COLO829 (cell line): ENCODE data around the gene DGCR8.
A peak's percentile ranks its signal among the peaks of the same experiment; 100 is the strongest.
"Not testable (repeated sequence)": the region's sequence is repeated elsewhere in the genome, so short reads cannot be mapped to it uniquely, and the experiment has no call there.

Source experiments
- DNase-seq: peaks from one replicate; pipeline ENCODE4 v3.0.0; 2012; ENCODE audit warnings: low spot score

DGCR8 gene

DNA sequence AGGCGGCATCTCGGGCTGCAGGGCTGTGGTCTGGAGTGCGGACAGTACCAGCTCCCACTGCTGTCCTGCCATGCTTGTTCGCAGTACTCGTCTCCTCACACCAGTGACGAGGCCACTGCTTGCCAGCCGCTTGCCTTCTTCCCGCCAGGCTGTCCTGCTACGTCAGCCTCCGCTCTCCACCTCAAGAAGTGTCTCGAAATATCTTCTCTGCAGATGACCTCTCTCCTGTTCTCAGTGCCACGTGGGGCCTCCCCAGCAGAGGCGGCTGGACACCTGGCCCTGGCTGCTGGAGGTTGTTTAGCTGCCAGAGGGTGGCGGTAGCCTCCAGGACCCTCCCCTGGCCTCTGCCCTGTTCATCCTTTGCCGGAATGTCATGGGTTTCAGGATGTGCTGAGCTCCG is 73.9 kb downstream of the DGCR8 start:
- DNase-seq: no peak

DNA sequence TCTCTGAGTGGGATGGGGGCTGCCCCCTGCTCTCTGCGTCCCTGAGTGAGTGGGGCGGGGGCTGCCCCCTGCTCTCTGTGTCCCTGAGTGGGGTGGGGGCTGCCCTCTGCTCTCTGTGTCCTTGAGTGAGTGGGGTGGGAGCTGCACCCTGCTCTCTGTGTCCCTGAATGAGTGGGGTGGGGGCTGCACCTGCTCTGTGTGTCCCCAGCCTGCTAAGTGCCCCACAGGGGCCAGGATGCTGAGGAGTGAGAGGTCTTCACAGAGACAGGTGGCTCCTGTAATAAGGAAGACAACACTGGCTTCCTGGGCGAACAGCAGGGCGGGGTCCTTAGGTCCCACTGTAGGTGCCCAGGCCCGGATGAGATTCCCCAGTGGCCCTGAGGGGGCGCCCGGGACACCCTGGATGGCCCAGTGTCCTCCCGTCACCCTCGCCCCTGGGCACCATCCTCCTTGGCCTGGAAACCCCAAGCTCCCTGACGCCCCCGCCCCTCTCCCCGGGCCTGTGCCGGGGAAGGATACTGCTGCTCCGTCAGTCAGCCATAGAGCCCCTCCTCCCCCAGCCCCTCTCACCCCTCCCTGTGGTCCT is 74.7 kb downstream of the DGCR8 start:
- DNase-seq: no peak

DNA sequence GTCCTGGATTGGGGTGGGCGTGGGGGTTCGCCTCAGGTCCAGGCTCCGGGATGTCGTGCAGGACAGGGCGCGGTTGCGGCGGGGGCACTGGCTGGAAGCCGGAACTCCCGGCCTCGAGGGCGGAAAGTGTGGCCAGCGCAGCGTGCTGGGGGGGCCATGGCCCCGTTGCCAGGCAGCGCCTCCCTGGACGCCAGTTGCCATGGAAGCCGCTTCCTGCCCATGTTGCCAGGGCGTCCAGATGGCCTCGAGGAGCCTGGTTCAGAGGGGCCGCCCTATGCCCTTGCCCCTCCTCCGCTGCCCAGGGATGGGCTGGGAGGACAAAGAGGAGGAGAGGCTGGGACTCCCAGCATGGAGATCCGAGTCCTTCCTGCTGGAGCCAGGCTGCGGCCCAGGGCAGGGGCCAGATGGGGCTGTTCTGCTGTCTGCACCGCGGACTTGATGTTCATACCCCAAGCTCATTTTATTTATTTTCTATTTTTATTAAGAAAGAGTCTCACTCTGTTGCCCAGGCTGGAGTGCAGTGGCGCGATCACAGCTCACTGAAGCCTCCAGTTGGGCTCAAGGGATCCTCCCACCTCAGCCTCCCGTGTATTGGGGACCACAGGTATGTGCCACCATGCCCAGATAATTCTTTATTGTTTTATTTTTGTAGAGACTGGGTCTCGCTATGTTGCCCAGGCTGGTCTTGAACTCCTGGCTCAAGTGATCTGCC is 75.4 kb downstream of the DGCR8 start:
- peak; percentile 78 for DNase-seq

DNA sequence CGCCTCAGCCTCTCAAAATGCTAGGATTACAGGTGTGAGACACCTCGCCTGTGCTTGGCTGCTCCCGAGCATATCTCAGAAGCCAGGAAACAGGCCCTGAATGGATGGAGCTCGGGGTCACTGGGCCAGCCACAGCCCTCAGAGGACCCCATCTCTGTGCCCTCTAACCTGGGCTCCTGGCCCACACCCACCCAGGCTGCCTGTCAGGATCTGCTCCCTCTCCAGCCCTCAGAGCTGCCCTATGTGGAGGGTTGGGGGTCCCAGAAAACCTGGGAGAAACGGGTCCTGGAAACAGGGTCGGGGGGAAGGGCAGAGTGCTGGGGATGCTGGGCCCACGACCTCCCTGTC is 76.0 kb downstream of the DGCR8 start:
- no peak for DNase-seq

DNA sequence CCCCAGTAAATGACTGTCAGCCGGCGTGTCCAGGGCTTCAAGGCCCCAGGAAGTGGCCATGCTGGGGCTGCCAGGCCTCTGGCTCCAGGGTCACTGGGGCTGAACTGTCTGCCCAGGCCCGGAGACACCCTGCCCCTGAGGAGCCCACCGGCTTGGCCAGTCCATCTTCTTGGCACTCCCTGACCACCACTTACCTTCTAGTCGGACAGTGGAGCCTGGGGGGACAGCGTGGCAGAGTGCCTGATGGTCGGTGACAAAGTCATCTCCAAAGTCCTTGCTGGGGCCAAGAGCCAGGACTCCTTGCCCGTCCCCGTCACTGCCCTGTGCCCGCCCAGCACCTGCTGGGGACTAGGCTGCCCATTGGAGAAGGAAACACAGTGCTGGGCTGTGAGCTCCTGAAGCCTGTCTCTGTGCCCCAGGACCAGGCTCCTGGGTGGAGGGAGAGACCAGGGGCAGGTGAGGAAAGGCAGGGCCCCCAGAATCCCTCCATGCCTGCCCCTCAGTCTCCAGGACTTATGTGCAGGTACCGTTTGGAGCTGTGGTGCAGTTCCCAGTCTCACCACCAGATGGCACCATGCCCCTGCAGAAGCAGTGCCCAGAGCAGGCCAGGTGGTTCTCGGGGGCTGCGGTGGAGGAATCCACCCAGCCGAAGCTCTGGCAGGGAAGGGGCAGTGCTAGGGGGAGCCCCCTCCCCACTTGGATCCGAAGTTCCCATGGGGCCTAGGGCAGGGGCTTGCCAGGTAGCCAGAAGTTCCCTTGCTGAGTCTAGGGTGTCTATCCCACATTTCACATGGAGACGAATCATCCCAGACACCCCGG is 76.8 kb downstream of the DGCR8 start:
- DNase-seq: peak; percentile 85

DNA sequence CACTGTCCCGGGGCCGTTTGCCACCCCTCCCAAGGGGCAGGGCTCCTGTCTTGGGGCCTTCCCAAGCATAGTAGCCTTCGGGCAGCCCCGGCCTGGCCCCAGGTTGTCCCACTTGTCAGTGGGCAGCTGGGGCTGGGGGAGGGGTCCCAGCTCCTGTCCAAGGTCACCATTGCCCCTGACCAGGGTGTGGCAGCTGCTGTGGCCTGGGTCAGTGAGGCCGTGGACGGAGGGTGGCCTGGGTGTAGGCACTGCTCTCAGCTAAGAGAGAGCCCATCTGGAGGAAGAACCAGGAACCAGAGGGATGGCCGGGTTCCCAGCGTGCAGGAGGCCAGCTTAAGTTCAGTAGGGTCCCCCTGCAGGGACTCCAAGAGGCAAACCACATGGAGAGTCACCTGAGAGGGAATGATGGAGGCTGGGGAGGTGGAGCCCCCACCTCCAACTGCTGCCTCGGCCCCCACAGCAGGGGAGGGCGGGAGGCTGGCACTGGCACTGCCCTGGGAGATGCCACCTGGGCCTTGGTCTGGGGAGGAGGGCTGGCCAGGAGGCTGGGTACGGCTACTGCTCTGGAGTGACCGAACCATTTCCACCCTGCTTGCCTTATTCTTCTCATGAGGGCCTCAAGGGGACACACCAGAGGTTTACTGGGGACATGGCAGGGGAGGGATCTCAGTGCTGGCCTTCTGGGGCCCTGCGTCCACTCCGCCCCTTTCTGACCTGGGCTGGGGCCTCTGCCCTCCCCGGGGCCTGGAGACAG is 77.6 kb downstream of the DGCR8 start:
- no peak for DNase-seq

DNA sequence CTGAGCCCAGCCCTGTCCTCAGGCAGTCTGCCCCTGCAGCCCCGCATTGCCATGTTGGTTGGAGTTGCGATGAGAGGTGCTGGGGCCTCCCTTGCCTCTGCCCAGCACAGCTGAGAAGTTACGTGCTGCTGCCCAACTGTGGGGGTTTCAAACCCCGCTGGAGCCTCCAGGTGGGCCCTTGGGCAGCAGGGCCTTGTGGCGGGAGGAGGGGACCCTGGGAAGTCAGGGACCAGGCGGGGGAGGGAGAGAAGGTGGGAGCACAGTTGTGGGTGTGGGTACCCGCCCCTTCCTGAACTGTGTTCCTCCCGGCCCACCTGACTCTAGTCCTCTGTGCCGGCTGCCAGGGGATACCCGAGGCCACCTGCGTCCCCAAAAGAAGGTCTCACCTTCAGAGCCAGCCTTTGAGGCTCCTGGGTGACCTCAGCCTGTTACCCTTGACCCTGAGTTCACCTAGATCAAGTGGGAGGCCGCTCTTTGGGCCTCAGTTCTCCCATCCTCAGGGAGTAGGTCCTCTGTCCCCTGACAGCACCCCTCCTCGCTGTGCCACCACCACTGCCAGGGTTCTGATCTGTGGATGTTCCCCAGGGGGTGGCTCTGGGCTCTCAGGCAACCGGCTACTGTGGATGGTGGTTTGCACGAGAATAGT is 78.5 kb downstream of the DGCR8 start:
- DNase-seq: no peak

DNA sequence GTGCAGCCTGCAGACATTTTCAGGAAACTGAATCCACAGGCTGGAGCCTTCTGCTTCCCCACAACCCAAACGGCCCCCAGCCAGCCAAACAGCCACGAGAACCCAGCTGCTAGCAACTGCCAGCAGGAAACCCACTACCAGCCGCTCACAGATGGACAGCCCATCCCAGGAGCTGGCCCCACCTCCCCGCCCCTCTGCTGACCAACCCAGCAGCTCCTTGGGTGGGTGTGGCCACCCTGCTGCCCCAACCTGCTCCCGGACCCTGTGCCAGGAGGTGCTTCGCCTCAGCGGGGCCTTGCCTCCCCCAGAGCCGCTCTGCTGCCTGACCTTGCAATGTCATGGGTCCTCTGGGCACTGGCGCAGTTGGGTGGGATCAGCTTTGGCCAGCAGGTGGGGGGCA is 79.0 kb downstream of the DGCR8 start:
- no peak for DNase-seq

DNA sequence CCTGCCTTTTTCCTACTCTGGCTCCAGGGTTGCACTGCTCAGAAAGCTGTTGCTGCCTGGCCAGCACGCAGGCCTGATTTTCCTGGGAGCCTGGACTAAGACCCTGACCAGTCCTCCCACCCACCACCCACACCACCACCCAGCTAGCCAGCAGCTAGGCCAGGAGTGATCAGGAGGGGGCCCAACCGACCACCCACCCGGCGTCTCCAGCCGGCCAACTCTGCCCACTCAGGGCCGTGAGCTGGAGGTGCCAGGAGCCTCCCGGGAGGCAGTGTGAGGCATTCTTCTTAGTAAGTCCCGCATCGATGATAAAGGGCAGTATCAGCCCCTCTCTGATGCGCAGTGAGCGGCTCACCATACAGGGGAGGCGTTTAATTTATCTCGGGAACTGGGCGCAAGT is 79.5 kb downstream of the DGCR8 start:
- DNase-seq: not testable (repeated sequence)

DNA sequence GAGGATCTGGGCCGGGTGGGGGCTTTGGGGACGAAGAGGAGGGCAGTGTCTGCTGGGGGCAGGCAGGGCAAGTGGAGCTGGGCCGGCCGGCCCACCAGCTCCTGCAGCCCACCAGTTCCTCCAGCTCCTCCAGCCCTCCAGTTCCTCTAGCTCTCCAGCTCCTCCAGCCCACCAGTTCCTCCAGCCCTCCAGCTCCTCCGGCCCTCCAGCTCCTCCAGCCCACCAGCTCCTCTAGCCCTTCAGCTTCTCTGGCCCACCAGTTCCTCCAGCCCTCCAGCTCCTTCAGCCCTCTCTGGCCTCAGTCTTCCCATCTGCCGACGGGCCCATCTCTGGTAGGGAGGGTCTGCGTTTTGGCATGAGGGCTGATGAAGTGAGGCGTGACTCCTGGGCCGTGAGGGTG is 80.0 kb downstream of the DGCR8 start:
- DNase-seq: no peak
